HL-60 (cell line): ENCODE measurements around the gene USP6.
"Not testable (repeated sequence)": the region's sequence is repeated elsewhere in the genome, so short reads cannot be mapped to it uniquely, and the experiment has no call there.

Source experiments
- DNase-seq, 2 experiments: peaks; one replicate each; pipeline ENCODE4 v3.0.0-alpha.2; 2010 to 2020; ENCODE audit warnings: low read depth in 1 of 2, low spot score in 1 of 2
- H3K27ac ChIP-seq: fragments of 250-450 bp; sonication (Bioruptor Pico); replicated peaks from 2 replicates; pipeline ENCODE4 v1.5.1; 2020; ENCODE audit warnings: mild to moderate bottlenecking, moderate library complexity
- H3K27me3 ChIP-seq: fragments of 250-450 bp; sonication (Bioruptor Pico); 2 replicates; pipeline ENCODE4 v1.5.1; 2021; ENCODE audit warnings: mild to moderate bottlenecking, moderate library complexity; ENCODE audit not compliant: insufficient read depth, poor library complexity, severe bottlenecking
- H3K4me3 ChIP-seq: replicated peaks from 2 replicates; pipeline ENCODE4 v1.5.1; 2011; ENCODE audit warnings: mild to moderate bottlenecking, control low read depth, low read length; ENCODE audit not compliant: insufficient read depth
- GABPA ChIP-seq: IDR thresholded peaks from 2 replicates; pipeline ENCODE4 v1.6.1; 2012; ENCODE audit warnings: low read depth
- POLR2AphosphoS5 ChIP-seq: IDR thresholded peaks from 2 replicates; pipeline ENCODE4 v1.6.1; 2012; ENCODE audit warnings: low read depth
- REST ChIP-seq: IDR thresholded peaks from 2 replicates; pipeline ENCODE4 v1.6.1; 2012; ENCODE audit warnings: low read depth; ENCODE audit not compliant: insufficient replicate concordance
- SPI1 ChIP-seq: IDR thresholded peaks from 2 replicates; pipeline ENCODE4 v1.6.1; 2012; ENCODE audit warnings: low read depth, mild to moderate bottlenecking, borderline replicate concordance
- TF ChIP-seq, protein P1 (sequence below): IDR thresholded peaks from one replicate; pipeline ENCODE4 v1.5.1; 2011; ENCODE audit warnings: low read length, control low read depth, inconsistent platforms; ENCODE audit not compliant: insufficient read depth

Gene USP6

GRCh38 chr17:5122586-5123342, 6.9 kb downstream of the USP6 start:
- no peak for DNase-seq
- no peaks in the 10 kb centered on the region for H3K27me3 ChIP-seq
- H3K4me3 ChIP-seq: no peak overlapping the region
- no peak overlapping the region for H3K27ac ChIP-seq
- TF ChIP-seq SPI1 (no peak), POLR2AphosphoS5 (no peak), GABPA (no peak), REST (no peak)
- TF ChIP-seq, protein P1, sequence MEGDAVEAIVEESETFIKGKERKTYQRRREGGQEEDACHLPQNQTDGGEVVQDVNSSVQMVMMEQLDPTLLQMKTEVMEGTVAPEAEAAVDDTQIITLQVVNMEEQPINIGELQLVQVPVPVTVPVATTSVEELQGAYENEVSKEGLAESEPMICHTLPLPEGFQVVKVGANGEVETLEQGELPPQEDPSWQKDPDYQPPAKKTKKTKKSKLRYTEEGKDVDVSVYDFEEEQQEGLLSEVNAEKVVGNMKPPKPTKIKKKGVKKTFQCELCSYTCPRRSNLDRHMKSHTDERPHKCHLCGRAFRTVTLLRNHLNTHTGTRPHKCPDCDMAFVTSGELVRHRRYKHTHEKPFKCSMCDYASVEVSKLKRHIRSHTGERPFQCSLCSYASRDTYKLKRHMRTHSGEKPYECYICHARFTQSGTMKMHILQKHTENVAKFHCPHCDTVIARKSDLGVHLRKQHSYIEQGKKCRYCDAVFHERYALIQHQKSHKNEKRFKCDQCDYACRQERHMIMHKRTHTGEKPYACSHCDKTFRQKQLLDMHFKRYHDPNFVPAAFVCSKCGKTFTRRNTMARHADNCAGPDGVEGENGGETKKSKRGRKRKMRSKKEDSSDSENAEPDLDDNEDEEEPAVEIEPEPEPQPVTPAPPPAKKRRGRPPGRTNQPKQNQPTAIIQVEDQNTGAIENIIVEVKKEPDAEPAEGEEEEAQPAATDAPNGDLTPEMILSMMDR: no peak

GRCh38 chr17:5123343-5124124, 7.7 kb downstream of the USP6 start:
- H3K27ac ChIP-seq: no peak overlapping the region
- H3K27me3 ChIP-seq: no peaks in the 10 kb centered on the region
- no peak overlapping the region for H3K4me3 ChIP-seq
- TF ChIP-seq GABPA (no peak), POLR2AphosphoS5 (no peak), SPI1 (no peak), REST (no peak)
- TF ChIP-seq, protein P1: no peak
- no peak for DNase-seq

DNA sequence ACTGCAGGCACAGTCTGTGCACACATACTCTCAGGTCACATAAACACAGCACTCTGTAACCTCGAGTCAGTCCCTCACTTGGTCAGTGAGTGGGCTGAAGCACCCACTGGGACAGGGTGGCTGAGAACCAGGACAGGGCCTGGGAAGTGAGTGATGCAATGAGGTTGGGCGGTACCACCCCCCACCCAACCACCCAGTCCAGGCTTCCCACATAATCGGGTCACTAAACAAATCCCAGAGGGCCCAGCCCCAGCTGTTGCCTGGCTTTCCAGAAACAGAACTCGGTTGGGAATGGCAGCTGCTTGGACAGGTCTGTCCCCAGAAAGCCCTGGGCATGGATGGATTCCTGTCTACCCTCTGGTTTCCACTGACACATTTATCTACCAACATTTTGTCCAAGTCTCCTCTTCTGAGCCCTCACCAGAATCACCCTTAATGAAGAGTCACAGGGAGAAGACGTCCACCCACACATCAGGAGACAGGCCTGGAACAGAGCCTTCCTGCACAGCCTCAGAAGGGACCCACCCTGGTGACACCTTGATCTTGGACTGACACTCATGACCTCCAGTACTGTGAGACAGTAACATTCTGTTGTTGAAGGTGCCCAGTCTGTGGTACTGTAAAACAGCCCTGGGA, 8.4 kb downstream of the USP6 start:
- not testable (repeated sequence) for H3K27ac ChIP-seq, H3K27me3 ChIP-seq, DNase-seq, H3K4me3 ChIP-seq

DNA sequence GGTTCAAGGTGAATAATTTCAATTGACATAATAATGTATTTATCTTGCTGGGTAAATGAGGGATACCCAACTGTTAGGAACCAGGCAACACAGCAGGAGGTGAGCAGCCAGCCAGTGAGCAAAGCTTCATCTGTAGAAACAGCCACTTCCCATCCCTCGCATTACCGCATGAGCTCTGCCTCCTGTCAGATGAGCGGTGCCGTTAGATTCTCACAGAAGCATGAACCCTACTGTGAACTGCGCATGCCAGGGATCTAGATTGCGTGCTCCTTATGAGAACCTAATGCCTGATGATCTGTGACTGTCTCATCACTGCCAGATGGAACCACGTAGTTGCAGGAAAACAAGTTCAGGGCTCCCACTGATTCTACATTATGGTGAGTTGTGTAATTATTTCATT, 9.1 kb downstream of the USP6 start:
- not testable (repeated sequence) for H3K4me3 ChIP-seq, H3K27me3 ChIP-seq

More for the DNA sequence above, 9.1 kb downstream of the USP6 start:
- not testable (repeated sequence) for H3K27ac ChIP-seq, DNase-seq
